ENCODE results near the gene SCGB1A1. TPM values are rescaled to one million over a fixed set of nuclear protein-coding genes. Genes with fewer than 3 reads are reported as not detected.
A peak's percentile ranks its signal among the peaks of the same experiment; 100 is the strongest.

The SCGB1A1 gene
- polyA plus RNA-seq, 3 donors, result not detected

DNA sequence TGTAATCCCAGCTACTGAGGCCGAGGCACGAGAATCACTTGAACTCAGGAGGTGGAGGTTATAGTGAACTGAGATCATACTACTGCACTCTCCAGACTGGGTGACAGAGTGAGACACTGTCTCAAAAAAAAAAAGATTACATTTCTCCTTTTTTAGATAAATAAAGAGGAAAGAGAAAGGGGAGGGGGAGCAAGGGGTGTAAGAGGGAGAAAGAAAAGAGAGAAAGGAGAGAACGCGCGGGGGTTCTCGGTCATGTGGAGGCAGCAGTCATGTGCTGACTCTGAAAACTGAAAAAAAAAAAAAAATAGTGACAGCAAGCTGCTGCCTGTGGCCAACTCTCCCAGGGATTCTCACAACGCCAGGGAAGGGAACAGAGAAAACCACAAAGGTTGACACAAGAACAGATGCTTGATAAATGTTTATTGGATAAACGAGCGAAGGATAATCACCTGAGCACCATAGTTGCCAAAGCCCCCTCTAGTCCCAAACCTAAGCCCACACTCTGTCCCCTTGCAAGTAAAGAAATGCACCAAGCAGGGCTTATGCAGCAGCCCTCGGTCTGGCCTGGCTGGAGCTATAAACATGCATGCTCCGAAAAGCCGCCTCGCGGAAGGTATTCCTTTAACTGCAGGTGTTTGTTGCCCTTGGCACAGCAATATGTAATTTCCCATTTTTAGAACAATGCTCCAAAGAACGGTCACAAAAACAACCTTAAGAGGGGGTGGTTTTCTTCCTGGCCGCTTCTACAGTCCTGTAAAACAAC is 14.5 kb downstream of the SCGB1A1 start:
- TF ChIP-seq CTCF (IDR thresholded peaks at IDR 0.05), result no peak
- 0% methylated on average over 4 of the region's 16 CpGs for WGBS (ENCODE audit: insufficient coverage)
- H3K27ac ChIP-seq (ENCODE audit: low read depth in 1 of 2, low read length in 2 of 2), result peak overlapping the region; percentile 42 to 96
- Mint-ChIP-seq H3K4me1 (peaks cover 77% of the 10 kb centered on the region), H3K9me3 (peaks cover 0 to 3% (median 0%) of the 10 kb centered on the region in 7 donors), H3K27ac (peak overlapping the region; percentile 62 to 91 (median 88)), H3K27me3 (ENCODE audit: low read depth in 3 of 3) (no peaks in the 10 kb centered on the region), H3K36me3 (peaks cover 0 to 6% of the 10 kb centered on the region in 2 donors), H3K4me3 (peak overlapping the region; percentile 52 to 83)
- peak in 1 of 3 donors; percentile 36 for DNase-seq
- H3K4me1 ChIP-seq (ENCODE audit: control insufficient read depth in 1 of 2, insufficient read depth in 2 of 2, low read length in 2 of 2), result peaks cover 80 to 88% of the 10 kb centered on the region in 2 donors
- no peaks in the 10 kb centered on the region for H3K9me3 ChIP-seq (replicated peaks in 1 of 2; ENCODE audit: control insufficient read depth in 1 of 2, insufficient read depth in 1 of 2, low read length in 2 of 2)
- peak overlapping the region in 2 of 3 experiments; percentile 1 to 31 for H3K4me3 ChIP-seq (replicated peaks in 1 of 3; ENCODE audit: low read depth in 2 of 3, low read length in 3 of 3)
- H3K27me3 ChIP-seq (ENCODE audit: control insufficient read depth in 2 of 2, insufficient read depth in 2 of 2, low read length in 2 of 2), result no peaks in the 10 kb centered on the region
- peak overlapping the region; percentile 28 for H3K9ac ChIP-seq (ENCODE audit: insufficient read depth, low read length, poor library complexity, severe bottlenecking)
- H4K20me1 ChIP-seq (ENCODE audit: insufficient read depth, low read length), result no peaks in the 10 kb centered on the region
- H2AFZ ChIP-seq (ENCODE audit: insufficient read depth, low read depth, low read length, poor library complexity, severe bottlenecking), result peak overlapping the region; percentile 67
- no peaks in the 10 kb centered on the region for H3K36me3 ChIP-seq (replicated peaks in 1 of 2; ENCODE audit: control insufficient read depth in 1 of 2, insufficient read depth in 2 of 2, low read length in 2 of 2)
- H3K79me2 ChIP-seq (ENCODE audit: insufficient read depth, low read length), result no peaks in the 10 kb centered on the region
- peak overlapping the region; percentile 53 for H3K4me2 ChIP-seq (replicated peaks; ENCODE audit: extremely low read depth, low read length, poor library complexity, severe bottlenecking)
- intact Hi-C loops (cut with micrococcal nuclease), result no loop called here

DNA sequence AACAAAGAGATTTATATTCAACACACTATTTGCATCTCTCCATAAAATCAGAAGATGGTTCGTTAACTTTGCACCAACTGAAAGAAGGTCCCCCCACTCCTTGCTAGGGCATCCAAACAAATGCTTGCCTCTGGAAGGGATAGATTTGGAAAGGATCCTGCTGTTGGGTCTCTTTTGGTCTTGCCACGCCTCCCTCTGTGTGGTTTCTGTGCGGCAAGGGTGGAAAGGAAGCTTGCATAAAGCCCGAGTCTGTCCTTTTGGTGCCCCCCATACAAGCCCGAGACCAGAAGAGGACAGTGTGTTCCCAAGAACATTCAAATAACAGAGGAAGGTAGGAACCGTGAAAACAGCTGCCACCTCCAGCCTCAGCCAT is 15.1 kb downstream of the SCGB1A1 start:
- TF ChIP-seq CTCF (IDR thresholded peaks at IDR 0.05), result no peak
- H3K4me1 ChIP-seq (ENCODE audit: control insufficient read depth in 1 of 2, insufficient read depth in 2 of 2, low read length in 2 of 2), result peaks cover 74 to 82% of the 10 kb centered on the region in 2 donors
- no peaks in the 10 kb centered on the region for H3K27me3 Mint-ChIP-seq (ENCODE audit: low read depth in 3 of 3)

More for the DNA sequence above, 15.1 kb downstream of the SCGB1A1 start:
- Histone ChIP-seq H3K4me2 (replicated peaks; ENCODE audit: extremely low read depth, low read length, poor library complexity, severe bottlenecking) (peak overlapping the region; percentile 53), H2AFZ (ENCODE audit: insufficient read depth, low read depth, low read length, poor library complexity, severe bottlenecking) (peak overlapping the region; percentile 67), H3K27ac (ENCODE audit: low read depth in 1 of 2, low read length in 2 of 2) (peak overlapping the region; percentile 42 to 96), H3K9me3 (replicated peaks in 1 of 2; ENCODE audit: control insufficient read depth in 1 of 2, insufficient read depth in 1 of 2, low read length in 2 of 2) (no peaks in the 10 kb centered on the region), H3K9ac (ENCODE audit: insufficient read depth, low read length, poor library complexity, severe bottlenecking) (peak overlapping the region; percentile 28), H3K36me3 (replicated peaks in 1 of 2; ENCODE audit: control insufficient read depth in 1 of 2, insufficient read depth in 2 of 2, low read length in 2 of 2) (no peaks in the 10 kb centered on the region), H3K4me3 (replicated peaks in 1 of 3; ENCODE audit: low read depth in 2 of 3, low read length in 3 of 3) (peak overlapping the region in 2 of 3 experiments; percentile 1 to 31), H3K79me2 (ENCODE audit: insufficient read depth, low read length) (no peaks in the 10 kb centered on the region), H3K27me3 (ENCODE audit: control insufficient read depth in 2 of 2, insufficient read depth in 2 of 2, low read length in 2 of 2) (no peaks in the 10 kb centered on the region), H4K20me1 (ENCODE audit: insufficient read depth, low read length) (no peaks in the 10 kb centered on the region)
- 0% methylated on average over 3 of the region's 6 CpGs for WGBS (ENCODE audit: insufficient coverage)
- H3K4me3 Mint-ChIP-seq, result peak overlapping the region; percentile 59 to 83
- DNase-seq, result no peak
- peak overlapping the region; percentile 62 to 91 (median 88) for H3K27ac Mint-ChIP-seq
- intact Hi-C loops (cut with micrococcal nuclease), result no loop called here
- peaks cover 0 to 6% of the 10 kb centered on the region in 2 donors for H3K36me3 Mint-ChIP-seq
- peaks cover 72% of the 10 kb centered on the region for H3K4me1 Mint-ChIP-seq
- H3K9me3 Mint-ChIP-seq, result peaks cover 0 to 3% (median 0%) of the 10 kb centered on the region in 7 donors
